Right kidney (tissue), 9 donors: ENCODE measurements around the gene MUC4.
A peak's percentile ranks its signal among the peaks of the same experiment; 100 is the strongest.

Experiments used
- DNase-seq: peaks from one replicate; pipeline ENCODE4 v3.0.0-alpha.2; 2016
- long read RNA-seq, 8 donors: transcript quantifications; one replicate each; lab custom pipeline, GENCODE V29; 2026

MUC4 gene
- long read RNA-seq, donor 1 = 0 reads
- long read RNA-seq, donor 2 = 0 reads
- long read RNA-seq, donor 3 = 0 reads
- long read RNA-seq, donor 4 = 0 reads
- long read RNA-seq, donor 5 = 0 reads
- long read RNA-seq, donor 6 = 0 reads
- long read RNA-seq, donor 7 = 0 reads
- long read RNA-seq, donor 8 = 0 reads

- DNase-seq = no peak
Observed at GRCh38 chr3:195811756-195812155, at the start of gene MUC4. Gene MUC4, minus strand, starts transcription at chr3:195811929. Its CDS starts 112 bp downstream, at chr3:195811817.

DNA sequence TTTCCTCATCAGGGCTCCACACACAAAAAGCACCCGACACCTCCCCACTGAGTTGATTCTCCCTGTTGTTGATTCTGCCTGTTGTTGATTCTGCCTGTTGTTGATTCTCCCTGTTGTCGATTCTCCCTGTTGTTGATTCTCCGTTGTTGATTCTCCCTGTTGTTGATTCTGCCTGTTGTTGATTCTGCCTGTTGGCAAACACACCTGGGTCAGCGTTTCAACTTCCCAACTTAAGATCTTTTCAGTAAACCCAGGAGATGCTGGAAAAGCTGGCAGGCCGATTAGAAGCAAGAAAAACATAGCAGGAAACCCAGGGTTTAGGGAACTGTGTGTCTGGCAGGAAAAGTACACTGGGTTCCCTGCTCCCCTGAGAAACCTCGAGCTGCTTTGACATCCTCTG, 48.7 kb upstream of the MUC4 start:
- DNase-seq = no peak

DNA sequence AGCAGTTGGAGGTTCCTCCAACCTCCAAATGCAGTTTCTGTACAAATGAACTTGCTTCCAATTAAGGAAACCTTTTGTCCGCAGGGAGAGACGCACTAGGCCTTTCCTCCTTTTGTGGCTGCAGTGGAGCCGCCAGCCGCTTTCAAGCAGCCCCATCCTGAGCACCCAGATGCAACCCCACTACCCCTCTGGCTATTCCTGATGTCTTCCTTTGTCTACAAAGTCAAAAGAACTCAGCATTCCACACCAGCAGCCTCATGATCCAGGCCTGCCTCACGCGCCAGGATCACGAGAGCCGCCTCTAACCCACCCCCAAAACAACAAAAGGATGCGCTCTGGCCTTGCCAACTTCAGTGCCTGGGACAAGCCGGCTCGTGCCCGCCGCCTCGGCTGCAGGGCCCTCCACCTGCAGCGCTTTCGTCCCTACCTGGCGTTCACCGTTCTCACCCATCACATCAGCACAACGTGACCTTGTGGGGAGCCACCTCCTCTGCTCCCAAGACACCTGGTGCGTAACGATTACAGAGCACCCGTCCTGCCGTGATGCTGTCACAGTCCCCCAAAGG, 48.2 kb upstream of the MUC4 start:
- DNase-seq = no peak

DNA sequence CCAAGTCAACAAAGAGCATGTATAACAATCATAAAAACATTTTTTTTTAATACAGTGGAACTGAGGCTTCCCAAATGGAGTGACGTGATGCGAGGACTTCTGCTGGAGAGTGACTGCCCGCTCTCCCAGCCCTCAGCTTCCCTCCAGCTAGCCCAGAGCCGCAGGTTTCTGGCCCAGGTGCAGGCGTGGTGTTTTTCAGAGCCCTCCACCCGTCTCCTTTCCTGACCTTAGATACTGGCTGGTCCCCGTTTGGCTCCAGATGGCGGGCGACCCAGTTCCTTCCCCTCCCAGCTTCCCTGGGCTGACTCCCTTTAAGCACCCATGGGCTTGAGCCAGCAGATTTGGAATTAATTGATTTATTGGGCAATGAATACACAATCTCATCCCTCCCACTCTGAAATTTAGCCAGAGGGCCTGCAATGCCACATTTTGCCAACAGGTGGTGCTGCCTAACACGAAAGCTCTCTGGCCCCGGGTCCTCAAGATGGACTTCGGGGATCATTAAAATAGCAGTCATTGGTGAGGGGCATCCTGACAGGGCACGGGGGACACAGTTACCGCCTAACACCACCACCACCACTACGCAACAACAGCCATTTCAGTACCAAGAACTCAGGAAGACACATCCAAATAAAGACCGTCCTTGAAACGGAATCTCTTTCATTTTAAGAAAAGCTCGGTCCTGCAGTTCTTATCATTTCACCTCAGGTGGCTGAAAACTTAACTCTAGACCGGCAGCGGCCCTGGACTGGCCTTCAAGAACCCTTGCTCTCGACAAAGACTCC, 47.5 kb upstream of the MUC4 start:
- DNase-seq = peak; percentile 61

GRCh38 chr3:195856410-195857084, 44.8 kb upstream of the MUC4 start:
- DNase-seq = no peak

GRCh38 chr3:195855471-195856409, 44.0 kb upstream of the MUC4 start:
- no peak for DNase-seq

- DNase-seq = peak; percentile 38
Observed at GRCh38 chr3:195854628-195855294, 43.0 kb upstream of the MUC4 start.

DNA sequence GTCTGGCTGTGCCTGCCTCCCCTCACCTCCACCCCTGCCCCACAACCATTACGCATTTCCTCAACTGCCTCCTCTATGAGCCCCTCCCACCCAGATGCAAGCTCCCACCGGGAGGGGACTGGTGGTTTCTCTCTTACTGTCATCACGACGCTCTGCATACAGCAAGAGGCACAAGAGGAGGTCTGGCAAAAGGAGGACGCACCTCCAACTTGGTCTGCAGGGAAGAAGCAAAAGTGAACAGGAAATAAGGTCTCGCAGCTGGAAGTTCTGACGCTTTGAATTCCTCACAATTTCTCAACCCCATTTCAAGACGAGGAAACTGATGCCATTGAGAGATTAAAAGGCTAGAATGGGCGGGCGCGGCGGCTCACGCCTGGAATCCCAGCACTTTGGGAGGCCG, 42.3 kb upstream of the MUC4 start:
- no peak for DNase-seq

- DNase-seq = no peak
Observed at GRCh38 chr3:195853036-195853435, 41.3 kb upstream of the MUC4 start.

GRCh38 chr3:195850857-195851543, 39.3 kb upstream of the MUC4 start:
- peak; percentile 75 for DNase-seq

- DNase-seq = no peak
Observed at GRCh38 chr3:195849322-195850074, 37.8 kb upstream of the MUC4 start.

GRCh38 chr3:195847055-195847950, 35.6 kb upstream of the MUC4 start:
- no peak for DNase-seq

- no peak for DNase-seq
Observed at GRCh38 chr3:195845483-195845882, 33.8 kb upstream of the MUC4 start.

DNA sequence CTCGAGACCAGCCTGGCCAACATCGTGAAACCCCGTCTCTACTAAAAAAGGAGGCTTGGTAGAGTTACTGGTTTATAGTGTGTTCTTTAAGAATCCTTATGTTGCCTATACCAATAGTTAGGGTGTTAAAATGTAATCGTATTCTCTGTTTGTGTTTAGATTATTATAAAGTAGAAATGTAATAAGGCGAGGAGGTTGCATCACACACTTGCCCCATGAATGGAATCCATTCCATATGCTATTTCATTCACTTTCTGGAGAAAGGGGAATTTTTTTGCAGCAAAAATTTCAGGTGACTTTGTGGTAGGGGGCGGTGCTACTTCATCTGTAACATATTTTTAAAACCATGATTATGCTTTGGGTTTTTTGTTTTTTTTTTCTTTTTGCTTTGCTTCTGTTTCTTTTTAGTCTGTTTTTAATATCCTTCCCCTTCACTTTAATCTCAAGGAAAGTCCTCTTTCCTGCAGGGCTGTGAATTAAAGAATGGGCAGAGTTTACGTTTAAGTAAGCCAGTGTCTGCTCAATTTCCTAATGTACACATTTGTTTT, 33.0 kb upstream of the MUC4 start:
- no peak for DNase-seq

- DNase-seq = no peak
Observed at GRCh38 chr3:195839260-195840010, 27.7 kb upstream of the MUC4 start.

- no peak for DNase-seq
Observed at GRCh38 chr3:195838714-195839113, 27.0 kb upstream of the MUC4 start.

GRCh38 chr3:195836476-195837135, 24.9 kb upstream of the MUC4 start:
- DNase-seq = no peak
